ENCODE measurements around the gene ABCC6. TPM values are rescaled to one million over a fixed set of nuclear protein-coding genes. Genes with fewer than 3 reads are reported as not detected.

Gene ABCC6
- total and polyA plus RNA-seq, 2 donors (not counting 3 experiments of a cell fraction or from before 2014, with no cell fraction given), result 0.07 to 0.84 TPM

DNA sequence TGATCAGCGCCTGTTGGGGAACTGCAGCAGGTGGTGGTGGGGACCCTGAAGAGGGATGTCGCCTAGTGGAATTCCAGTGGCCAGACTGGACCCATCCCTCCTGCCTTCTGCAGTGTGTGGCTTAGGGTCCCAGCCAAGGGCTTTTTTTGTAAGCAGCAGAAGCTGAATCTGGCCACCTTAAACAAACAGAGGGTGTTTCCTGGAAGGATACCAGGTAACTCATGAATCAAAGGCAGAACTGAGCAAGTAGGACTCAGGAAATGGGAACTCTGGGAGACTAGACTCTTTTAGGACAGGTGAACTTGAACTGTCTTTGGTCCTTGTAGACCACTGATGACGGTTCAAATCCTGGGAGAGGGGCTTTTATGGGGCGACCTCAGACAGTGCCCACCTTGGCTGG lies 124.0 kb downstream of the ABCC6 start:
- no peak for DNase-seq (ENCODE audit: low read depth, low spot score)
- peaks cover 8% of the 10 kb centered on the region for H3K79me2 ChIP-seq (ENCODE audit: control insufficient read depth, insufficient read depth, low read length)
- no peak overlapping the region for H3K4me2 ChIP-seq (ENCODE audit: insufficient read depth, low read length)
- FAIRE-seq, result no peak
- POLR2A ChIA-PET, result no interaction called here
- no peaks in the 10 kb centered on the region for H3K9me3 ChIP-seq (replicated peaks; ENCODE audit: control insufficient read depth, insufficient read depth, low read length)
- intact Hi-C loops (cut with micrococcal nuclease), result no loop called here
- H3K36me3 ChIP-seq (ENCODE audit: control insufficient read depth in 2 of 2, extremely low read depth in 1 of 2, insufficient read depth in 2 of 2, low read length in 2 of 2), result peaks cover 6 to 35% of the 10 kb centered on the region in 2 experiments
- no peak overlapping the region for H2AFZ ChIP-seq (ENCODE audit: low read depth, low read length)
- H3K4me3 ChIP-seq (replicated peaks in 1 of 3; ENCODE audit: insufficient read depth in 1 of 3, low read depth in 1 of 3, low read length in 3 of 3), result no peak overlapping the region
- no TSS peak for BruUV-seq (replicated peaks)
- CTCF ChIA-PET, result no interaction called here
- no peaks in the 10 kb centered on the region for H4K20me1 ChIP-seq (replicated peaks; ENCODE audit: control insufficient read depth, extremely low read depth, insufficient read depth, low read length)
- dilution Hi-C loops (cut with MboI; ENCODE audit: extremely low pct_ligation_motif_present, low sequenced_read_pairs), result no loop called here
- no peaks in the 10 kb centered on the region for H3K9me1 ChIP-seq (replicated peaks; ENCODE audit: control insufficient read depth, extremely low read depth, insufficient read depth, low read length)
- TF ChIP-seq POLR2AphosphoS5 (IDR thresholded peaks at IDR 0.05; ENCODE audit: insufficient read depth, low read depth, low read length) (no peak), EZH2 (IDR thresholded peaks at IDR 0.05; ENCODE audit: borderline replicate concordance, low read depth, low read length, severe bottlenecking) (no peak), POLR2A (IDR thresholded peaks at IDR 0.05; ENCODE audit: low read depth, low read length) (no peak), FOS (IDR thresholded peaks at IDR 0.05; ENCODE audit: borderline replicate concordance, insufficient read depth, low read length) (no peak), GATA2 (IDR thresholded peaks at IDR 0.05; ENCODE audit: insufficient read depth, insufficient read length, low read depth, low read length) (no peak), MYC (IDR thresholded peaks at IDR 0.05; ENCODE audit: low read depth, low read length) (no peak), JUN (IDR thresholded peaks at IDR 0.05; ENCODE audit: borderline replicate concordance, insufficient read depth, insufficient read length, low read depth) (no peak)
- TF ChIP-seq, protein P1, sequence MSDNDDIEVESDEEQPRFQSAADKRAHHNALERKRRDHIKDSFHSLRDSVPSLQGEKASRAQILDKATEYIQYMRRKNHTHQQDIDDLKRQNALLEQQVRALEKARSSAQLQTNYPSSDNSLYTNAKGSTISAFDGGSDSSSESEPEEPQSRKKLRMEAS (IDR thresholded peaks at IDR 0.05; ENCODE audit: insufficient read depth, insufficient read length), result no peak
- TF ChIP-seq, protein P2, sequence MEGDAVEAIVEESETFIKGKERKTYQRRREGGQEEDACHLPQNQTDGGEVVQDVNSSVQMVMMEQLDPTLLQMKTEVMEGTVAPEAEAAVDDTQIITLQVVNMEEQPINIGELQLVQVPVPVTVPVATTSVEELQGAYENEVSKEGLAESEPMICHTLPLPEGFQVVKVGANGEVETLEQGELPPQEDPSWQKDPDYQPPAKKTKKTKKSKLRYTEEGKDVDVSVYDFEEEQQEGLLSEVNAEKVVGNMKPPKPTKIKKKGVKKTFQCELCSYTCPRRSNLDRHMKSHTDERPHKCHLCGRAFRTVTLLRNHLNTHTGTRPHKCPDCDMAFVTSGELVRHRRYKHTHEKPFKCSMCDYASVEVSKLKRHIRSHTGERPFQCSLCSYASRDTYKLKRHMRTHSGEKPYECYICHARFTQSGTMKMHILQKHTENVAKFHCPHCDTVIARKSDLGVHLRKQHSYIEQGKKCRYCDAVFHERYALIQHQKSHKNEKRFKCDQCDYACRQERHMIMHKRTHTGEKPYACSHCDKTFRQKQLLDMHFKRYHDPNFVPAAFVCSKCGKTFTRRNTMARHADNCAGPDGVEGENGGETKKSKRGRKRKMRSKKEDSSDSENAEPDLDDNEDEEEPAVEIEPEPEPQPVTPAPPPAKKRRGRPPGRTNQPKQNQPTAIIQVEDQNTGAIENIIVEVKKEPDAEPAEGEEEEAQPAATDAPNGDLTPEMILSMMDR (IDR thresholded peaks at IDR 0.05; ENCODE audit: extremely low read depth in 1 of 2, insufficient read depth in 1 of 2, low read depth in 1 of 2, low read length in 2 of 2), result no peak
- no peak overlapping the region for H3K27ac ChIP-seq (ENCODE audit: insufficient read depth, low read depth, low read length)
- no peaks in the 10 kb centered on the region for H3K27me3 ChIP-seq (ENCODE audit: control insufficient read depth in 2 of 2, insufficient read depth in 2 of 2, low read length in 2 of 2)
- no peak overlapping the region for H3K9ac ChIP-seq (replicated peaks; ENCODE audit: extremely low read depth, insufficient read depth, low read length)
- peaks cover 14% of the 10 kb centered on the region for H3K4me1 ChIP-seq (ENCODE audit: control insufficient read depth, extremely low read depth, insufficient read depth, low read length)

Other genes with a start within 250 kb of the ABCC6 start
- gene NOMO3, start 9.0 kb upstream of the ABCC6 start, total RNA-seq, result 46.2 and 68.7 TPM in 2 replicates
- gene NOMO3, start 9.0 kb upstream of the ABCC6 start, polyA plus RNA-seq, result 28.2 and 36.0 TPM in 2 replicates
- 6.8 and 12.2 TPM in 2 replicates for gene NPIPA7, start 155.6 kb upstream of the ABCC6 start, total RNA-seq
- 27.3 and 29.3 TPM in 2 replicates for gene NPIPA7, start 155.6 kb upstream of the ABCC6 start, polyA plus RNA-seq

All from endothelial cell of umbilical vein (primary cell).